ENCODE results near the gene PDE4B.
"Not testable (repeated sequence)": the region's sequence is repeated elsewhere in the genome, so short reads cannot be mapped to it uniquely, and the experiment has no call there.

PDE4B gene

GRCh38 chr1:66405061-66405460 lies 612.4 kb downstream of the PDE4B start:
- Histone ChIP-seq H2AFZ (ENCODE audit: low read depth, low read length) (no peak overlapping the region), H3K9me3 (ENCODE audit: low read length) (peaks cover 1% of the 10 kb centered on the region), H3K4me3 (ENCODE audit: low read length) (no peak overlapping the region), H3K4me1 (ENCODE audit: insufficient read depth, low read length) (no peaks in the 10 kb centered on the region), H3K27me3 (ENCODE audit: insufficient read depth, low read length) (no peaks in the 10 kb centered on the region), H3K36me3 (ENCODE audit: insufficient read depth, low read length) (no peaks in the 10 kb centered on the region)

GRCh38 chr1:66411449-66411848 lies 618.8 kb downstream of the PDE4B start:
- H3K4me3 ChIP-seq (ENCODE audit: low read length); H3K9me3 ChIP-seq (ENCODE audit: low read length); H3K4me1 ChIP-seq (ENCODE audit: insufficient read depth, low read length); H2AFZ ChIP-seq (ENCODE audit: low read depth, low read length); H3K27me3 ChIP-seq (ENCODE audit: insufficient read depth, low read length); H3K36me3 ChIP-seq (ENCODE audit: insufficient read depth, low read length): not testable (repeated sequence)

GRCh38 chr1:66412704-66413103 lies 620.0 kb downstream of the PDE4B start:
- no peak overlapping the region for H2AFZ ChIP-seq (ENCODE audit: low read depth, low read length)
- no peaks in the 10 kb centered on the region for H3K4me1 ChIP-seq (ENCODE audit: insufficient read depth, low read length)
- peaks cover 2% of the 10 kb centered on the region for H3K9me3 ChIP-seq (ENCODE audit: low read length)
- H3K27me3 ChIP-seq (ENCODE audit: insufficient read depth, low read length): no peaks in the 10 kb centered on the region
- H3K4me3 ChIP-seq (ENCODE audit: low read length): no peak overlapping the region
- H3K36me3 ChIP-seq (ENCODE audit: insufficient read depth, low read length): no peaks in the 10 kb centered on the region

GRCh38 chr1:66413136-66413837 lies 620.6 kb downstream of the PDE4B start:
- no peaks in the 10 kb centered on the region for H3K4me1 ChIP-seq (ENCODE audit: insufficient read depth, low read length)
- H3K4me3 ChIP-seq (ENCODE audit: low read length): no peak overlapping the region
- H3K9me3 ChIP-seq (ENCODE audit: low read length): peaks cover 2% of the 10 kb centered on the region
- H2AFZ ChIP-seq (ENCODE audit: low read depth, low read length): no peak overlapping the region
- H3K27me3 ChIP-seq (ENCODE audit: insufficient read depth, low read length): no peaks in the 10 kb centered on the region
- H3K36me3 ChIP-seq (ENCODE audit: insufficient read depth, low read length): no peaks in the 10 kb centered on the region

- Histone ChIP-seq H3K36me3 (ENCODE audit: insufficient read depth, low read length) (no peaks in the 10 kb centered on the region), H2AFZ (ENCODE audit: low read depth, low read length) (no peak overlapping the region), H3K4me3 (ENCODE audit: low read length) (no peak overlapping the region), H3K9me3 (ENCODE audit: low read length) (peaks cover 2% of the 10 kb centered on the region), H3K27me3 (ENCODE audit: insufficient read depth, low read length) (no peaks in the 10 kb centered on the region), H3K4me1 (ENCODE audit: insufficient read depth, low read length) (no peaks in the 10 kb centered on the region)
Measured at GRCh38 chr1:66413838-66414175, 621.1 kb downstream of the PDE4B start.

- Histone ChIP-seq H3K4me1 (ENCODE audit: insufficient read depth, low read length) (no peaks in the 10 kb centered on the region), H3K4me3 (ENCODE audit: low read length) (no peak overlapping the region), H3K36me3 (ENCODE audit: insufficient read depth, low read length) (no peaks in the 10 kb centered on the region), H2AFZ (ENCODE audit: low read depth, low read length) (no peak overlapping the region), H3K27me3 (ENCODE audit: insufficient read depth, low read length) (no peaks in the 10 kb centered on the region), H3K9me3 (ENCODE audit: low read length) (peaks cover 2% of the 10 kb centered on the region)
Measured at GRCh38 chr1:66415281-66415680, 622.6 kb downstream of the PDE4B start.

GRCh38 chr1:66415866-66416265 lies 623.2 kb downstream of the PDE4B start:
- Histone ChIP-seq H3K27me3 (ENCODE audit: insufficient read depth, low read length) (no peaks in the 10 kb centered on the region), H2AFZ (ENCODE audit: low read depth, low read length) (no peak overlapping the region), H3K4me3 (ENCODE audit: low read length) (no peak overlapping the region), H3K4me1 (ENCODE audit: insufficient read depth, low read length) (no peaks in the 10 kb centered on the region), H3K9me3 (ENCODE audit: low read length) (peaks cover 2% of the 10 kb centered on the region), H3K36me3 (ENCODE audit: insufficient read depth, low read length) (no peaks in the 10 kb centered on the region)

- H3K9me3 ChIP-seq (ENCODE audit: low read length): peaks cover 2% of the 10 kb centered on the region
- H3K4me3 ChIP-seq (ENCODE audit: low read length): no peak overlapping the region
- no peaks in the 10 kb centered on the region for H3K27me3 ChIP-seq (ENCODE audit: insufficient read depth, low read length)
- no peaks in the 10 kb centered on the region for H3K4me1 ChIP-seq (ENCODE audit: insufficient read depth, low read length)
- H3K36me3 ChIP-seq (ENCODE audit: insufficient read depth, low read length): no peaks in the 10 kb centered on the region
- no peak overlapping the region for H2AFZ ChIP-seq (ENCODE audit: low read depth, low read length)
Measured at GRCh38 chr1:66416295-66416694, 623.6 kb downstream of the PDE4B start.

GRCh38 chr1:66418021-66418420 lies 625.3 kb downstream of the PDE4B start:
- H3K36me3 ChIP-seq (ENCODE audit: insufficient read depth, low read length): no peaks in the 10 kb centered on the region
- no peak overlapping the region for H2AFZ ChIP-seq (ENCODE audit: low read depth, low read length)

GRCh38 chr1:66420171-66420570 lies 627.5 kb downstream of the PDE4B start:
- H3K27me3 ChIP-seq (ENCODE audit: insufficient read depth, low read length); H3K4me3 ChIP-seq (ENCODE audit: low read length); H2AFZ ChIP-seq (ENCODE audit: low read depth, low read length); H3K36me3 ChIP-seq (ENCODE audit: insufficient read depth, low read length); H3K4me1 ChIP-seq (ENCODE audit: insufficient read depth, low read length); H3K9me3 ChIP-seq (ENCODE audit: low read length): not testable (repeated sequence)

More at GRCh38 chr1:66418021-66418420, 625.3 kb downstream of the PDE4B start:
- no peaks in the 10 kb centered on the region for H3K4me1 ChIP-seq (ENCODE audit: insufficient read depth, low read length)
- peaks cover 5% of the 10 kb centered on the region for H3K9me3 ChIP-seq (ENCODE audit: low read length)
- H3K27me3 ChIP-seq (ENCODE audit: insufficient read depth, low read length): no peaks in the 10 kb centered on the region
- H3K4me3 ChIP-seq (ENCODE audit: low read length): no peak overlapping the region

- not testable (repeated sequence) for H3K4me3 ChIP-seq (ENCODE audit: low read length); H3K27me3 ChIP-seq (ENCODE audit: insufficient read depth, low read length); H3K4me1 ChIP-seq (ENCODE audit: insufficient read depth, low read length); H3K36me3 ChIP-seq (ENCODE audit: insufficient read depth, low read length); H3K9me3 ChIP-seq (ENCODE audit: low read length); H2AFZ ChIP-seq (ENCODE audit: low read depth, low read length)
Measured at GRCh38 chr1:66420906-66421305, 628.2 kb downstream of the PDE4B start.

GRCh38 chr1:66422804-66423203 lies 630.1 kb downstream of the PDE4B start:
- H2AFZ ChIP-seq (ENCODE audit: low read depth, low read length): no peak overlapping the region
- H3K4me1 ChIP-seq (ENCODE audit: insufficient read depth, low read length): no peaks in the 10 kb centered on the region
- H3K9me3 ChIP-seq (ENCODE audit: low read length): peaks cover 5% of the 10 kb centered on the region
- H3K27me3 ChIP-seq (ENCODE audit: insufficient read depth, low read length): no peaks in the 10 kb centered on the region
- no peaks in the 10 kb centered on the region for H3K36me3 ChIP-seq (ENCODE audit: insufficient read depth, low read length)
- H3K4me3 ChIP-seq (ENCODE audit: low read length): no peak overlapping the region

Data from neuron (in vitro differentiated cells).